C4-2B (cell line): ENCODE results near the gene IGF2R.

Experiments used
- H3K27ac ChIP-seq: fragments of 450-650 bp; 2 replicates; pipeline ENCODE4 v1.5.1; 2017
- ZFX ChIP-seq: fragments of 450-650 bp; IDR thresholded peaks from 2 replicates; pipeline ENCODE4 v1.6.1; 2017
- TF ChIP-seq, protein P1 (sequence below): fragments of 450-650 bp; conservative IDR thresholded peaks from 2 replicates; pipeline ENCODE4 v1.5.1; 2017; ENCODE audit warnings: mild to moderate bottlenecking

Gene IGF2R

DNA sequence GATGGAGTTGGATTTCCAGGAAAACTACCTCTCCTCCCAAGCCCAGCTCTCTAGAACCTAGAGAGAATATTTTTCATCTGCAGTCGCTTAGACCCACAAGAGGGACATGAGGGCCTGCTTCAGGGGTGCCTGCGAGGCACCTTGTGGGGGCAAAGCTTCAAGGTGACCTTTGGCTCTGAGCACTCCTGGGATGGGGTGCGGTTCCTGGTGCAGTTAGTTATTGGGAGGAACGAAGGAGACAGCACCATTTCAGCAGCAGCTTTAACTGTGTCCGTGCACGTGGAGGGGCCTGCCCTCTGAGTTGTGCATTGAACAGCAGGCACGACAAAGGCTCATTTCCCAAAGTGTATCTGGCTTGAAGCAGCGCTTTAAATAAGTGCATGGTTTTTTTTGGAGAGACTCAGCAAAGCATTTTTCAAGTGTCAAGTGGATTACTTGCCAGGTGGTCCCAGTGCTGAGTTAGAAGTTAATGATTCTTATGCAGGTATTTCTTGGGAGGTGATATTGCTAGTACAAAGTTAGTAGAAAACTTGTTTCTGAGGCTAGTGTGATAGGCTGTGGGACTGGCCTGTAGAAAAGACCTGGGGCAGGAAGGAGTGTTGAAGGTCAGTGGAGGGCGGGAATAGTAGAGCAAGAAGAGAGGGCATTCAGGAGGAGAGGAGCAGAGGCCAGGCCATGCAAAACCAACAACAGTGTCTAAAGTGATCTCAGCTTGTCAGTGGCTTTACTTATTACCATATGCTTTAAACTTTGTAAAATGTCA lies 3.8 kb downstream of the IGF2R start:
- no peak for TF ChIP-seq ZFX
- TF ChIP-seq, protein P1, sequence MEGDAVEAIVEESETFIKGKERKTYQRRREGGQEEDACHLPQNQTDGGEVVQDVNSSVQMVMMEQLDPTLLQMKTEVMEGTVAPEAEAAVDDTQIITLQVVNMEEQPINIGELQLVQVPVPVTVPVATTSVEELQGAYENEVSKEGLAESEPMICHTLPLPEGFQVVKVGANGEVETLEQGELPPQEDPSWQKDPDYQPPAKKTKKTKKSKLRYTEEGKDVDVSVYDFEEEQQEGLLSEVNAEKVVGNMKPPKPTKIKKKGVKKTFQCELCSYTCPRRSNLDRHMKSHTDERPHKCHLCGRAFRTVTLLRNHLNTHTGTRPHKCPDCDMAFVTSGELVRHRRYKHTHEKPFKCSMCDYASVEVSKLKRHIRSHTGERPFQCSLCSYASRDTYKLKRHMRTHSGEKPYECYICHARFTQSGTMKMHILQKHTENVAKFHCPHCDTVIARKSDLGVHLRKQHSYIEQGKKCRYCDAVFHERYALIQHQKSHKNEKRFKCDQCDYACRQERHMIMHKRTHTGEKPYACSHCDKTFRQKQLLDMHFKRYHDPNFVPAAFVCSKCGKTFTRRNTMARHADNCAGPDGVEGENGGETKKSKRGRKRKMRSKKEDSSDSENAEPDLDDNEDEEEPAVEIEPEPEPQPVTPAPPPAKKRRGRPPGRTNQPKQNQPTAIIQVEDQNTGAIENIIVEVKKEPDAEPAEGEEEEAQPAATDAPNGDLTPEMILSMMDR, result no peak
- no peak overlapping the region for H3K27ac ChIP-seq

DNA sequence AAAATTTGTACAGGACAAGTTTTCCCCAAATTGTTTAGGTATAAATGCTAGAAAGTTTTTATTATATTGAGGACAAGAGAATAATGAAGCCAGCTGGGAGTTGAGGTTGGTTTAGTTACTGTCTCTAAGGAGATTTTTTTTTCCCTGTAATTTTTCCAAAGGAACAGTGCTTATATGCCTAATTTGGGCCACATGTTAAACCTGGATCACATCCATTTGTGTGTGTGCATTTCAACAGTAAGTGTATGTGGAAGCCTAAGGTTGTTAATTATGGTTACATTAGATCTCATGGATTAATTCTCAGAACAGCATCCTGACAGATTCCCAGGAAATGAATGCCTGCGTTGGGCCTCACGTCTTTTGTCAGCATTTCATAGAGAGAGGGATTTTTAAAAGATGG lies 4.5 kb downstream of the IGF2R start:
- no peak overlapping the region for H3K27ac ChIP-seq
- no peak for TF ChIP-seq ZFX
- TF ChIP-seq, protein P1, result no peak

DNA sequence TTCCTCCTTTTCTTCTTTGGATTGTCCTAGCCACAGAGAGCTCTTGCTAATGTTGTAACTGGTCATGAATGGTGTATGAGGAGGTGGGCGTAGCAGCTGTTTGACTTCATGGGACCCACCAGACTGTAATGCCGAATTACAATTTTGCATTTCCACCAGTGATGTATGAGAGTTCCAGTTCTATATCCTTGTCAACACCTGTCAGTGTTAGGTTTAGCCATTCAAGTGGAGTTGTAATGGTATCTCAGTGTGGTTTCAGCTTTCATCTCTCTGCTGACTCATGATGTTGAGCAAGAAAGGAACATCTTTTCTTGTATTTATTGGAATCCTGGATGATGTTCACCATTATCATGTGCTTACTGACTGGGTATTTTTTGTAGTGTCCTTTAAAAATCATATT lies 5.1 kb downstream of the IGF2R start:
- TF ChIP-seq ZFX, result no peak
- TF ChIP-seq, protein P1, result no peak
- H3K27ac ChIP-seq, result no peak overlapping the region

DNA sequence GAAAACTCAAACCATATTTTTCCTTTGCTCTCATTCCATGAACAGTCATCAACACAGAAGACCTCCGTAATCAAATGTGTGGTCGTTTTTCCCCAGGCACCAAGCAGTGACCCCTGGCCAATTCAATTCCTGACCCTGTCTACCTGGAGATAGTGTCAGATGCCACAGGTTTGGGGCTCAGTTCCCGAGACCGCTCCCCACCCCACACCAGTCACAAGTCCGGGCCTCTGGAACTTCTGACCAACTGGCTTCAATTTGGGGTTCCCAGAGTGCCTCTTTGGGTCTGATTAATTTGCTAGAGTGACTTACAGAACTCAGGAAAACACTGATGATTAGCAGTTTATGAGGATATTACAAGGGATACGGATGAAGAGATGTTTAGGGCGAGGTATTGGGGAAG lies 6.0 kb downstream of the IGF2R start:
- no peak overlapping the region for H3K27ac ChIP-seq

DNA sequence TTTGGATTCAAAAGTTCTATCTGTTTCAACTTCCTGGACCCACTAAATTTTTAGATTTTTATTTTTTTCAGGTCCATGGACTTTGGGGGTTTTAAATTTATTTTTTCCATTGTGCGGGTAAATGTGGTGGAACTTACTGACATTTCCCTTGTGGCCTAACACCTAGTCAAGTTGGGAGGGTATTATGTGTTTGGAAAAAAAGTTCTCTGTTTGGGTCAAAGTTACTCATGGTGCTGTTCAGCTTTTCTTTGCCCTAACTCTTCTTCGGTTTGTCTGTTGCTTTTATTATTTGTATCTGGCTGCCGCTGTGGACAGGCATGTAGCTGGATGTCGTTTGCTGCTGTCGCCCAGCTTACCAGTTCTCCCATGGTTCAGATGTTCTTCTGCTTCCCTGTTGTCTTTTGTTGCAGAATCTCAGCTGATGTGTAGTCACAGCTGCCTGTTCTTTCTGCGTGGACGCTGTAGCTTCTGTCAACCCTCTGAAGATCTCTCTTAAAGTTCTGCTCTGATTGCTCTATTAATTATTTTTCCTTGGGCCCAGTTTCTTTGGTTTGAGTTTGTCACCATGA lies 7.9 kb downstream of the IGF2R start:
- TF ChIP-seq, protein P1, result no peak
- H3K27ac ChIP-seq, result peak overlapping the region; percentile 11; the same call in 1 of the 2 replicates

More for the DNA sequence above, 6.0 kb downstream of the IGF2R start:
- no peak for TF ChIP-seq ZFX
- TF ChIP-seq, protein P1, result no peak

DNA sequence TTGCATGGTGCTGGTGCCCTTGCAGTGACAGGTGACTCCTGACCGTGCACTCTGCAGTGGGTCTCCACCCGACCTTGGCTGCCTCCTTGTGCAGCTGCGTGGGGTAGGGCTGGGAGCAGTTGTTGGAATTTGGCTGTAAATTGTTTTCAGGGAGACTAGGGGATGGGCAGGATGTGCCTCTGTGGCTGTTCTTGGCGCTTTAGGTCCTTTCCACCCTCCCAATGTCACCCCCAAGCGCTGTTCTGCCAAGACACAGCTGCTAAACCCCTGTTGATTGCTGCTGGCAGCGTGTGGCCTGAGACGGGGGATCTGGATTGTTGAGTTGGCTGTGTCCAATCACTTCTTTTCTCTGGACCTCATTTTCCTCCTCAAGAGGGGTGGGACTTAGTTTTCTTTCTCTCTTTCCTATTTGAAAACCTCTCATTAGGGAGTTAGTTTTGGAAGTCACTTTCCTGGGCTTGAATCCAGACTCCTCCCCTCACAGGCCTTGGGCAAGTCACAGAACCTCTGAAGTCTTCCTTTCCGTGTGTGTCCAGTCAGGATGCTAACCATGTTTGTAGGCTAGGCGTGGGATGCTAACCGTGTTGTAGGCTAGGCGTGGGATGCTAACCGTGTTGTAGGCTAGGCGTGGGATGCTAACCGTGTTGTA lies 8.5 kb downstream of the IGF2R start:
- TF ChIP-seq, protein P1, result no peak
- TF ChIP-seq ZFX, result no peak

DNA sequence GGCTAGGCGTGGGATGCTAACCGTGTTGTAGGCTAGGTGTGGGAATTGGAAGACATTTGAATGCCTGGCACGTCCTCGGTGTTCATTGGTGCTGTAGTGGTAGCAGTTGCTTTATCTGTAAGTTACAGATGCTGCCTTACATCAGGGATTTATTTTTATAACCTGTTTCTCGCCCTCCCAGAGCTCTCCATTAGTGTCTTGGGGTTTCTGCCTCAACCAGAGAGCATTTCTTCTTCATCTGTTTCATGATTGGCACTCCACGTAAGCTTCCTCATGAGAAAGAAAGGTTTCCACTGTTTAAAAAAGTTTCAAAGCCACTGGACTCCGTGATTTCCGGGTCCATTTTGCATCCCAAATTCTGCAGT lies 9.0 kb downstream of the IGF2R start:
- H3K27ac ChIP-seq, result peak overlapping the region; percentile 7; the same call in 1 of the 2 replicates
- TF ChIP-seq, protein P1, result no peak
- TF ChIP-seq ZFX, result no peak

More for the DNA sequence above, 8.5 kb downstream of the IGF2R start:
- peak overlapping the region; percentile 11; the same call in 1 of the 2 replicates for H3K27ac ChIP-seq
